OCI-LY7 (cell line): Measurements from ENCODE around the gene TANGO2. TPM values are rescaled to one million over a fixed set of nuclear protein-coding genes. Genes with fewer than 3 reads are reported as not detected.

Experiments
- BruUV-seq: library from RNA; stranded (reverse); fragments of 400-500 nt; replicated peaks from 2 replicates; lab custom pipeline; 2021; lab: Mats Ljungman, UMichigan
- CTCF ChIA-PET: fragments of 300-600 bp; sonication (Branson Sonifier 250); formaldehyde crosslinking; loops from one replicate; lab custom pipeline; 2022; ENCODE audit warnings: antibody characterized with exemption; ENCODE audit not compliant: unreplicated experiment; lab: Charles Lee
- POLR2A ChIA-PET: fragments of 300-600 bp; sonication (Branson Sonifier 250); formaldehyde crosslinking; loops from one replicate; lab custom pipeline; 2022; ENCODE audit warnings: antibody characterized with exemption; lab: Charles Lee
- DNase-seq: peaks from one replicate; pipeline ENCODE4 v3.0.0-alpha.2; 2015; ENCODE audit warnings: low spot score
- H2AFZ ChIP-seq: fragments of 200-600 bp; sonication (generic), shearing (Covaris generic); 2 replicates; pipeline ENCODE4 v1.6.1; 2014; ENCODE audit warnings: mild to moderate bottlenecking, antibody characterized with exemption, low read length, moderate library complexity
- H3K27ac ChIP-seq: fragments of 200-600 bp; sonication (generic); 2 replicates; pipeline ENCODE4 v1.5.1; 2014; ENCODE audit warnings: mixed run types, low read depth, mild to moderate bottlenecking, moderate library complexity, low read length, inconsistent platforms; ENCODE audit not compliant: poor library complexity, severe bottlenecking
- H3K36me3 ChIP-seq: fragments of 200-600 bp; sonication (generic); 2 replicates; pipeline ENCODE4 v1.6.1; 2014; ENCODE audit warnings: mild to moderate bottlenecking, antibody characterized with exemption, low read length, moderate library complexity, mixed read lengths; ENCODE audit not compliant: insufficient read depth
- H3K4me1 ChIP-seq: fragments of 200-600 bp; sonication (generic); 2 replicates; pipeline ENCODE4 v1.5.1; 2014; ENCODE audit warnings: mild to moderate bottlenecking, low read length; ENCODE audit not compliant: insufficient read depth, poor library complexity, severe bottlenecking
- H3K4me2 ChIP-seq: fragments of 200-600 bp; sonication (generic); 2 replicates; pipeline ENCODE4 v1.6.1; 2014; ENCODE audit warnings: mild to moderate bottlenecking, low read length
- H3K4me3 ChIP-seq: fragments of 200-600 bp; sonication (generic); 2 replicates; pipeline ENCODE4 v1.5.1; 2014; ENCODE audit warnings: mild to moderate bottlenecking, low read depth, low read length; ENCODE audit not compliant: poor library complexity, severe bottlenecking
- H3K79me2 ChIP-seq: fragments of 200-600 bp; sonication (generic); 2 replicates; pipeline ENCODE4 v1.6.1; 2016; ENCODE audit warnings: low read depth, mild to moderate bottlenecking, low read length, moderate library complexity, mixed read lengths; ENCODE audit not compliant: insufficient read depth
- H3K9me2 ChIP-seq: fragments of 200-600 bp; sonication (generic); 2 replicates; pipeline ENCODE4 v1.6.1; 2016; ENCODE audit warnings: mild to moderate bottlenecking, low read length, mixed read lengths; ENCODE audit not compliant: insufficient read depth
- H3K9me3 ChIP-seq: fragments of 200-600 bp; sonication (generic); 2 replicates; pipeline ENCODE4 v1.6.1; 2014; ENCODE audit warnings: mild to moderate bottlenecking, mixed run types, low read length, mixed read lengths
- H4K20me1 ChIP-seq: fragments of 200-600 bp; sonication (generic); 2 replicates; pipeline ENCODE4 v1.6.1; 2014; ENCODE audit warnings: mild to moderate bottlenecking, antibody characterized with exemption, low read length, moderate library complexity, mixed read lengths; ENCODE audit not compliant: insufficient read depth
- CTCF ChIP-seq: fragments of 200-600 bp; sonication (generic); conservative IDR thresholded peaks from 2 replicates; pipeline ENCODE4 v1.5.1; 2014; ENCODE audit warnings: mild to moderate bottlenecking, antibody characterized with exemption, low read length, moderate library complexity, mixed read lengths
- EZH2phosphoT487 ChIP-seq: fragments of 200-600 bp; sonication (generic); IDR thresholded peaks from 2 replicates; pipeline ENCODE4 v1.6.1; 2018; ENCODE audit warnings: low read depth, borderline replicate concordance, mild to moderate bottlenecking, mixed run types, antibody characterized with exemption, low read length, moderate library complexity, mixed read lengths
- intact Hi-C: fragments of 100-400 bp; cut with micrococcal nuclease; formaldehyde crosslinking; loops from one replicate; pipeline ENCODE4 v1.10.0; 2022; ENCODE audit not compliant: unreplicated experiment
- total RNA-seq, 2 experiments: library from RNA; depleted of rRNA in 1 of 2; stranded (reverse); fragments of >200 nt in 1 of 2; shearing (Covaris generic) in 1 of 2; gene quantifications; 2 replicates each; pipeline ENCODE4 v1.2.3, GENCODE V29; 2014 to 2022

Gene TANGO2
- total RNA-seq, 2 experiments from 2014 or later = 18.3 to 23.3 TPM

DNA sequence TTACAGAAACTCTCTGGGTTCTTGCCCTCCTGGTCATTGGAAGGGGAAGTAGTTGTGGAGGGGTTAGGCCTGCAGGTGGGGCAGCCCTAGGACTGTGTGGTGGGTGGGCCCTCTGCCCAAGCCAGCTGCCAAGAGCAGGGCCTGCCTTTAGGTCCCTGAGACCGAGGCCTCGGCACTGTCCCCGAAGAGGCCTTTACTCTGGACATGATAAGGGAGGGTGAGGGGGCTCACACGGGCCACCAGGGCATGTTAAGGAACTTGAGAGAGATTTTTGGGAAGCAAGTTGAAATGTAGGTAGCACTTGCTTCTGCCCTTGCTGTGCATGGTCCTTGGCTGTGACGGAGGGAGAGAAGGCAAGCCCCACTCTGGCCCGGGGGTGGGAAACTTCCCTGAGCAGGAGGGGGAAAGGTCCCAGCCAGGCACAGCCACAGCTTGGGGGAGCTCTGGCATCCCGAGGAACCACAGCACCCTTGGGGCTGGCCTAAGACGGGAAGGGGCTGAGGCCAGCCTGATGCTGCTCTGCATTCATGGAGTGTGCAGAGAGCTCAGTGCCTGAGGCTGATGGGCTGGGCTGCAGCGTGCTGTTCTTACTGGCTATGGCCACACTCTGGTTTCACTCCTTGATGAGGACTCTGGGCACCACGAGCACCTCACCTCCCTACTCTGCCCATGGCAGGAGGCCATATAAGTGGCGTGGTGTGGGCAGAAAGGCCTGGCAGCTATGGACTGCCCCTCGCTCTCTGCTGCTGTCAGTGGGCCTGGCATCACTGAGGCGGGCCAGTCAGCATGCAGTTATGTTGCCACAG, 87.2 kb downstream of the TANGO2 start:
- POLR2A ChIA-PET = no interaction called here
- no peaks in the 10 kb centered on the region for H3K79me2 ChIP-seq
- H3K27ac ChIP-seq = no peak overlapping the region
- H4K20me1 ChIP-seq = no peaks in the 10 kb centered on the region
- H3K9me3 ChIP-seq = no peaks in the 10 kb centered on the region
- H3K4me3 ChIP-seq = no peak overlapping the region
- peaks cover 95% of the 10 kb centered on the region for H3K36me3 ChIP-seq
- TF ChIP-seq EZH2phosphoT487 (no peak), CTCF (no peak)
- BruUV-seq = no TSS peak
- CTCF ChIA-PET = no interaction called here
- DNase-seq = no peak
- intact Hi-C loops = no loop called here
- no peak overlapping the region for H3K4me2 ChIP-seq
- peaks cover 24% of the 10 kb centered on the region for H3K4me1 ChIP-seq
- no peaks in the 10 kb centered on the region for H3K9me2 ChIP-seq
- H2AFZ ChIP-seq = no peak overlapping the region

DNA sequence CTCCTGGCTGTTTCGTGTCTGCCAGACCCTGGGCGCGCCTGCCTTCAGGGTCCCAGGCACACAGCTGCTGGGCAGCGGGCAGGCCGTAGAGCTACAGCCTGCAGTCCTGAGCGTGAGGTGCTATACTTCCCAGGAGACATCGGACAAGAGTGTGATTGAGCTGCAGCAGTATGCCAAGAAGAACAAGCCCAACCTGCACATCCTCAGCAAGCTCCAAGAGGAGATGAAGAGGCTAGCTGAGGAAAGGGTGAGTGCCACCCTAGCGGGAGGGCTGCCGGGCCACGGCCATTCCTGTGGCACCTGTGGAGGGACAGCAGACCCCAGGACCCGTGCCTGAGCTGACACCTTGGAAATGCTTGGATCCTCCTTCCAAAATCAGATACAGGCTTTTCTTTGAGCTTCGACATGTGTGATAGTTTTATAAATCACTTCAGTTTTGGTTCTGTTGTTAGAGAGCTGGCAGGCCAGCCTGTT, 87.9 kb downstream of the TANGO2 start:
- Histone ChIP-seq H2AFZ (no peak overlapping the region), H3K4me2 (no peak overlapping the region), H3K9me3 (no peaks in the 10 kb centered on the region), H4K20me1 (no peaks in the 10 kb centered on the region), H3K27ac (no peak overlapping the region), H3K9me2 (no peaks in the 10 kb centered on the region), H3K4me1 (peaks cover 24% of the 10 kb centered on the region), H3K4me3 (no peak overlapping the region), H3K36me3 (peaks cover 96% of the 10 kb centered on the region), H3K79me2 (no peaks in the 10 kb centered on the region)
- intact Hi-C loops = no loop called here
- TF ChIP-seq CTCF (no peak), EZH2phosphoT487 (no peak)
- DNase-seq = no peak
- POLR2A ChIA-PET = no interaction called here
- CTCF ChIA-PET = no interaction called here
- no TSS peak for BruUV-seq
